ENCODE results near the gene SIGLEC7.

The SIGLEC7 gene

DNA sequence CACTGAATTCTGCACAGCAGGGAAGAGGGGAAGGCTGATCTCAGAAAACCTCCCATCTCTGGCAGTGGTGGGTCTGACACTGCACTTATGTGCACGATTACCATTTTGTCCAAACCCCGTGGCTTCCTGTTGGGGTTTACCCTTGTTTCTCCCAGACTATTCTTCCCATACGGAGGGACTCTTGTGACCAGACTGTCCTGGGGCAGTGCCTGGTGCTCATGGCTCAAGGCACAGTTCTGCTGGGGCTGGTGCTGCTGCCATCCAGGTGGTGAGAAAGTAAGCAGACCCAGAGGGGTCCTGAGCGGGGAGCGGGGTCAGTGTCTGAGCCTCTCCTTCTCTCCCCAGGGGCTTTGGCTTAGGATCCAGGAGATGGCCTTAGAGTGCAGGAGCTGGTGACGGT, 22.5 kb upstream of the SIGLEC7 start:
- no peak for DNase-seq

DNA sequence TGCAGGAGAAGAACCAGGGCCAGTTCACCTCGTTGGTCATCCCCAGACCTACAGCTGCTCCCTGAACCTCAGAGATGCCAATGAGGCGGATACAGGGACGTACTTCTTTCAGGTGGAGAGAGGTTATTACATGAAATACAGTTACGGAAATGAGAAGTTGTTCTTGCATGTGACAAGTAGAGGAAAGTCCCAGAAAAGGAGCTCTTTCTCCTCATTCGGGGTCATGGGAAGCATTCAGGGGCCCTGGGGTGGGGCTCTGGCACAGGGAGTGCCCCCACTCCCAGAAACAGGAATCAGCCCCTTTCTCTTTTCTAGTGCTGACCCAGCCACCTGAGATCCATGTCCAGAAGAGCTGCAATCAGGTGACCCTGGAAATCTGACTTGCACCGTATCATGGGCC, 21.9 kb upstream of the SIGLEC7 start:
- no peak for DNase-seq

DNA sequence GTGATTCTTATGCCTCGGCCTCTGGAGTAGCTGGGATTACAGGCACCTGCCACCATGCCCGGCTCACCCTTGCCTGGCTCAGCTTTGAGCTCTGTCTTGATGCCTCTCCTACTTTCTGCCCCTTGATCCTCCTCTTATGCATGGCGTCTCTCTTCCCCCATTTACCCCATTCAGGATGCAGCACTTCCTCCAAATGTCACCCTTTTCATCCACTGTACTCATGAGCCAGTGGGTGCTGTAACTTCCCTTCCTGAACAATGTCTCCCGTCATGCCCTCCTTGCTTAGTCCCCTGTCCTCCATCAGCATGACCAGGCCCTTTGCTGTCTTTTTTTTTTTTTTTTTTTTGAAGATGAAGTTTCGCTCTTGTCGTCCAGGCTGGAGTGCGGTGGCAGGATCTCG, 20.8 kb upstream of the SIGLEC7 start:
- DNase-seq: no peak

DNA sequence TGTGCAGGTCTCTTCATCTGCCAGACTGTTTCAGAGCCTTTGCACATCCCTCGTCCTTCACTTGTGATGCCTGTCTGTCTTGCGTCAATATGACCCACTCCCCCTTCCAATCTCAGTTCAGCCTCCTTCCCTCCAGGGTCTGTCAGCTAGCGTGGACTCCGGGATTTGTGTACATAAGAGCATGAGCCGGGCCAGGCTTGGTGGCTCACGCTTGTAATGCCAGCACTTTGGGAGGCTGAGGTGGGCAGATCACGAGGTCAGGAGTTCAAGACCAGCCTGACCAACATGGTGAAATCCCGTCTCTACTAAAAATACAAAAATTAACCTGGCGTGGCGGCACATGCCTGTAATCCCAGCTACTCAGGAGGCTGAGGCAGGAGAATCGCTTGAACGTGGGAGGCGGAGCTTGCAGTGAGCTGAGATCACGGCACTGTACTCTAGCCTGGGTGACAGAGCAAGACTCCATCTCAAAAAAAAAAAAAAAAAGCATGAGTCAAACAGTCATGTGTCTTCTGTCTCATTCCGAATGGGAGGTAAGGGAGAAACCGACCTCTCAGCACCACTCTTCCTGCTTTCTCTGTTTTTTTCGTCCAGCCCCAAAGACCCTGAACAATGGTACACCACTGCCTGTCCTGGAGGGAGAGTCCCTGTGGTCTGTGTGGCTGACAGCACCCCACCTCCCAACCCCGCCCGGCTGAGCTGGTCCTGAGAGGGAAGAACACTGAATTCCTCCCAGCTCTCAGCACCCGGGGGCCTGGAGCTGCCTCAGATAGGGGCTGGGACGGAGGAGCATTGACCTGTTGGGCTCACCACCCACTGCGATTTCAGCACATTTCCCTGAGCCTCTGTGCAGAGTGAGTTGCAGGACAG, 19.8 kb upstream of the SIGLEC7 start:
- no peak for DNase-seq

DNA sequence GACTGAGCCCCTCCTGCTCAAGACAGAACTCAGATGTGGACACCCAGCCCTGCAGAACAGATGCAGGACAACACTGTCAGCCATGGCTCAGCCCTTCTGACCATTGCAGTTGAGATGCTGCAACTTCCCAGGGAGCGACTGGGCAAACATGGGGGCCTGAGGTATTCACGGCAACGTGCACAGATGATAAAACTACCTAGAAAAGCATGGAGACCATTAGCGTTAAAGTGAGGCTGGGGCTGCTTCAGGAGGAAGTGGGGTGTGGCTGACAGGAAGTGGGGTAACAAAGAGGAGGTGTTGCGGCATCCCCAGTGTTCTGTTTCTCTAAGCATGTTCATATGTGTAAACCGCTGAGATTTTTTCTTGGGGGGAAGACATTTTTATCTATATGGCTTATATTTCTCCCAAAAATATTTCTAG, 18.7 kb upstream of the SIGLEC7 start:
- peak; percentile 42 for DNase-seq

DNA sequence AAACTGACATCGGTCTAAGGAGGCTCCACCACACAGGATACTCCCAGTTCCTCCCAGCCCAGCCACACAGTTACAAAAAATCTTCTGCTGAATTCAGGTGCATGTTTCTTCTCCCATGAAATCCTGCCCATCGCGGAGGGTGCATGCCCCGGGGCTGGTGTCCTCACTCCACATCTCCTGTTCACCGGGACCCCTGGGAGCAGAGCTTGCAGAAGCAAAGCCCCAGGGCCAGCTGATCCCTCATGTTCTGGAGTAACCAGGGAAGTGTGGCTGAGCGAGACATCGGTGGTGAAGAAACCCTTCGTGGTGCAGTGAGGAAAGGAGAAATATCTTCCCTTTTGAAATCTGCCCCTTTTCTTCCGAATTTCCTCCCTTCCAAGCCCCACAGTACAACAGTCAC, 18.3 kb upstream of the SIGLEC7 start:
- no peak for DNase-seq

DNA sequence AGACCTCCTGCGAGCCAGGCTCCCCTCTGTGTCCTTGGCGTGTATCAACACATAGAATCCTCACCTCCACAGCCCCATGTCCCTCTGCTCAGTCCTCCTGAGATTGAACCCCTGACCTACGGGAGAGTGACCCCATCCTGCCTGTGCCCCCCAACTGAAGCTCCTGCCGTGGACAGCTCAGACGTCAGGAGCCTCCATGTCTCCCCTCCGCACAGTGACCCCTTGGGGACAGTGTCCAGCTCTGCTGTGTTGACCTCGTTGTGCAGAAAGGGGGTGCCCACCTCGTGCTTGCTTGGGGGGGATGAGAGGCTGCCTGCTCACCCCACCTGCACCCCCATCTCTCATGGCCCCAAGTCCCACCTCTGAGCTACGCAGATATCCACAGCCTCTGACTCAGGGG, 17.9 kb upstream of the SIGLEC7 start:
- no peak for DNase-seq

DNA sequence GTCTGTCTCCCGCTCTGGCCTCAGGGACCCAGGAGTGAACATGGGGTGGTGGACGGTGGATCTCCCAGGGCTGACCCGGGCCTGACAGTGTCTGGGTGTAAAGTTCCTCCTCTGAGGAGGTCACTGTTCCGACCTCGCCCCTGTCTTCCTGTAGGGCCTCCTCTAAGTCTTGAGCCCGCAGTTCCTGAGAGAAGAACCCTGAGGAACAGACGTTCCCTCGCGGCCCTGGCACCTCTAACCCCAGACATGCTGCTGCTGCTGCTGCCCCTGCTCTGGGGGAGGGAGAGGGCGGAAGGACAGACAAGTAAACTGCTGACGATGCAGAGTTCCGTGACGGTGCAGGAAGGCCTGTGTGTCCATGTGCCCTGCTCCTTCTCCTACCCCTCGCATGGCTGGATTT, 17.4 kb upstream of the SIGLEC7 start, which contains the start of gene SIGLEC9:
SIGLEC9 (plus strand) TSS at position 178 of the 400 bp plus-strand sequence; CDS start at position 247, 69 bp downstream.
- no peak for DNase-seq

DNA sequence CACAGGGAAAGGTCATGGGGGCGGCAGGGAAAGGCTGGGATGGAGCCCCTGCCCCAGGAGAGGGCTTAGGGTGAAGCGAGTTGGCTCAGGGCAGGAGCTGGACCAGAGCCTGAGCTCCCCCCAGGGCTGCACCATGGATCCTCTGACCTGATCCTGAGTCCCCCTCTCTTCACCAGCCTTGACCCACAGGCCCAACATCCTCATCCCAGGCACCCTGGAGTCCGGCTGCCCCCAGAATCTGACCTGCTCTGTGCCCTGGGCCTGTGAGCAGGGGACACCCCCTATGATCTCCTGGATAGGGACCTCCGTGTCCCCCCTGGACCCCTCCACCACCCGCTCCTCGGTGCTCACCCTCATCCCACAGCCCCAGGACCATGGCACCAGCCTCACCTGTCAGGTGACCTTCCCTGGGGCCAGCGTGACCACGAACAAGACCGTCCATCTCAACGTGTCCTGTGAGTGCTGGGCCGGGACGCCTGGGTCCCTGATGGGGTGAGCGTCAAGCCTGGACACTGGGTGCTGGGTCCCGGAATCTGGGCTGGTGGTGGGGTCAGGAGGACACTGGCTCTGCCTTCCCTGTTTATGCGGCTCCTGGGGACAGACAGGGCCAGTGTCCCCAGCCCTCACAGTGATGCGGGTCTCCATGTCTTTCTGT, 16.6 kb upstream of the SIGLEC7 start:
- DNase-seq: no peak

DNA sequence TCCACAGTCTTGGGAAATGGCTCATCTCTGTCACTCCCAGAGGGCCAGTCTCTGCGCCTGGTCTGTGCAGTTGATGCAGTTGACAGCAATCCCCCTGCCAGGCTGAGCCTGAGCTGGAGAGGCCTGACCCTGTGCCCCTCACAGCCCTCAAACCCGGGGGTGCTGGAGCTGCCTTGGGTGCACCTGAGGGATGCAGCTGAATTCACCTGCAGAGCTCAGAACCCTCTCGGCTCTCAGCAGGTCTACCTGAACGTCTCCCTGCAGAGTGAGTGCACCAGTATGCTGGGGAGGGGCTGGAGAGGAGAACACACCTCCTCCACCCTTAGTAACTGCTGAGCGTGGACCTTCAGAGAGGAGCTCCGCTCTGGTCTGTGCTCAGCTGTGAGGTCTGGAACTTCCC, 15.1 kb upstream of the SIGLEC7 start:
- DNase-seq: no peak

DNA sequence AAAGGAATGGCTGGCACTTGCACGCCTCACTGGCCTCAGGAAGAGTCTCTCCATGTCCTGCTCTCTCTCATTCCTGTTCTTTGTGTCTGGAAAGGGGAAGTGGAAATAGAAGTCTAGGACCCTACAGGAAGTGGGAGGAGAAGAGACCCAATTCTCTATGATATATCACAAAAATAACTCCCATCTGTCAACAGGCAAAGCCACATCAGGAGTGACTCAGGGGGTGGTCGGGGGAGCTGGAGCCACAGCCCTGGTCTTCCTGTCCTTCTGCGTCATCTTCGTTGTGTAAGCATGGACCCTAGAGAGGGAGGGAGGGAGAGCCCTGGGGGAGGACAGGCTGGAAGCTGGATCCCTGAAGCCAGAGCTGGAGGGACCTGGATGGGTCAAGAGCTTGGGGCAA, 14.3 kb upstream of the SIGLEC7 start:
- peak; percentile 34 for DNase-seq

DNA sequence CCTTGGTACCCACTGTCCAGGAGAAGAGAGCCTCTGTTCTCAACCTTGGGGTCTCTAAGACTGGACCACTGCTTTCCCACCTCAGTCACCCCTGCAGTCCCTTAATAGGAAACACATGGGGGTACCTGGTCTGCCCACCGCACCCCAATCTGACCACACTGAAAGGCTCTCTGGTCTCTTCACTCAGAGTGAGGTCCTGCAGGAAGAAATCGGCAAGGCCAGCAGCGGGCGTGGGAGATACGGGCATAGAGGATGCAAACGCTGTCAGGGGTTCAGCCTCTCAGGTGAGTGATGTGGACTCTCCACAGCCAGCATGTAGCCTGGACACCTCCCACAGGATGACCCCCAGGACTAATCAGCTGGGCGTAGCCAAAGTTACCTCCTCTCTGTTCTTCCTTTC, 13.9 kb upstream of the SIGLEC7 start:
- DNase-seq: no peak

DNA sequence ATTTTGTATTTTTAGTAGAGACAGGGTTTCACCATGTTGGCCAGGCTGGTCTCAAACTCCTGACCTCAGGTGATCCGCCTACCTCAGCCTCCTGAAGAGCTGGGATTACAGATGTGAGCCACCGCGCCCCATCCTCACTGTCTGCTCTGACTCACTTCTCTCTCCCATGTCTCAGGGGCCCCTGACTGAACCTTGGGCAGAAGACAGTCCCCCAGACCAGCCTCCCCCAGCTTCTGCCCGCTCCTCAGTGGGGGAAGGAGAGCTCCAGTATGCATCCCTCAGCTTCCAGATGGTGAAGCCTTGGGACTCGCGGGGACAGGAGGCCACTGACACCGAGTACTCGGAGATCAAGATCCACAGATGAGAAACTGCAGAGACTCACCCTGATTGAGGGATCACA, 12.4 kb upstream of the SIGLEC7 start:
- no peak for DNase-seq

DNA sequence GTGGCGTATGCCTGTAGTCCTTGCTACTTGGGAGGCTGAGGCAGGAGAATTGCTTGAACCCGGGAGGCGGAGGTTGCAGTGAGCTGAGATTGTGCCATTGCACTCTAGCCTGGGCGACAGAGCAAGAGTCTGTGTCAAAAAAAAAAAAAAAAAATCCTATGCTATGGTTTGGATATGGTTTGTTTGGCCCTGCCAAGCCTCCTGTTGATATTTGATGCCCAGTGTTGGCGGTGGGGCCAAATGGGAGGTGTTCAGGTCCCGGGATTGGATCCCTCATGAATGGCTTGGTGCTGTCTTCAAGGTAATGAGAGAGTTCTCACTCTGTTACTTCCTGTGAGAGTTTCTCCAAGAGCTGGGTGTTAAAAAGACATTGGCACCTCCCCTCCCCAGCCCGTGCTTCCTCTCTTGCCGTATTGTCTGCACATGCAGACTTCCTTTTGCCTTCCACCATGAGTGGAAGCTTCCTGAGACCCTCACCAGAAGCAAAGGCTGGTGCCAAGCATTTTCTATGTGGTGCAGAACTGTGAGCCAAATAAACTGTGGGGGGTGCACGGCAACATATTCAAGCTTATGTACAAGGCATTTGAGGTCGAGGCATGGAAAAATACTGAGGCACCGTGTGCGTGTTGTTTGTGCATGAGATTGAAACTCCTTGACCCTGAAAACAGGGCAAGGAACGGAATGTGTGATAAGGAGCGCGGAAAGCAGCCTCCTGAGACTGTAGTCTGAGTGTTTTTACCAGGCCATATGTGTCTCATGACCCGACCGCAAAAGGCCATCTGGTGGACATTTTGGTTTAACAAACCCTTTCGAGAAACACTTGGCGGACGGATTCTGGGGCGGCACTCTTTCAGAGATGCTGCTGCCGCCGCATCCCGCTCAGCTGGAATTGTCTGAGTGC, 10.1 kb upstream of the SIGLEC7 start:
- no peak for DNase-seq

DNA sequence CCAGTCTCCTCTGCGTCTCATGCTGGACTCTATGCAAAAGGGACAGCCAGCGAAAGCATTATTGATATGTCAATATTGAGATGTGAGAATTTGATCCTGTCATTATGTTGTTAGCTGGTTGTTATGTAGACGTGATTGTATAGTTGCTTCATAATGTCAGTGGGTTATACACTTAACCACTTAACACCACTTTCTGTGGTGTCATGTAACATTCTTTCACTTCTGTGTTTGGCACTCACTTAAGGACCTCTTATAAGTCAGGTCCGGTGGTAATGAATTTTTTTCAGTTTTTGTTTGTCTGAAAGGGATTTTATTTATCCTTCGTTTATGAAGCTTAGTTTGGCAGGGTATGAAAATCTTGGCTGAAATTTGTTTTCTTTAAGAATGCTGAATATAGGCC, 7.1 kb upstream of the SIGLEC7 start:
- DNase-seq: no peak

DNA sequence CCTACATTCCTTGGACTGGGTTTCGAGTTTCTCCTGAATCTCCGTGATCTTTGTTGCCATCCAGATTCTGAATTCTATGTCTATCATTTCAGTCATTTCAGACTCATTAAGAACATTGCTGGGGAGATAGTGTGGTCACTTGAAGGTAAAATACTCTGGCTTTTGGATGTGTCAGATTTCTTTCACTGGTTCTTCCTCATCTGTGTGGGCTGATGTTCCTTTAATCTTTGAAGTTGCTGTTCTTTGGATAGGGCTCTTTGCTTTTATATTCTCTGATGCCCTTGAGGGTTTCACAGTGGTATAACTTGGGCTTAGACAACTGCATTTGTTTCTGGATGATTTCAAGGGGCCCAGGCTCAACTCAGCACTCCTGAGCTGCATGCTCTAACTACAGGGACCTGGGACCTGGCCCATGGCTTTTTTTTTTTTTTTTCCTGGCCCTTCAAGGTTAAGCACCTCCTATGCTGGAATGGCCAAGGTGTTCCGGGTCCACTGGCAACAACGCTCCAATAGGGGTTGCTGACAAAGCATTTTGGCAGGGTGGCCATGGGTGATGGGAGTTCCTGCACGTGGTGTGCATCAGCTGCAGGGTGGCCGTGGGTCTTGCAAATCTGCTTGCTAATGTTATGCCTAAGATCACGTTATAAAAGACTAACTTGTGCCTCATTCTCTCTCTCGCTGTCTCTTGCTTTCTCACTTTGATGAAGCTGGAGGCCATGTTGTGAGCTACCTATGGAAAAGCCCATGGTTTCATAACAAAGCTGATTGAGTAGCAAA, 5.9 kb upstream of the SIGLEC7 start:
- DNase-seq: no peak

DNA sequence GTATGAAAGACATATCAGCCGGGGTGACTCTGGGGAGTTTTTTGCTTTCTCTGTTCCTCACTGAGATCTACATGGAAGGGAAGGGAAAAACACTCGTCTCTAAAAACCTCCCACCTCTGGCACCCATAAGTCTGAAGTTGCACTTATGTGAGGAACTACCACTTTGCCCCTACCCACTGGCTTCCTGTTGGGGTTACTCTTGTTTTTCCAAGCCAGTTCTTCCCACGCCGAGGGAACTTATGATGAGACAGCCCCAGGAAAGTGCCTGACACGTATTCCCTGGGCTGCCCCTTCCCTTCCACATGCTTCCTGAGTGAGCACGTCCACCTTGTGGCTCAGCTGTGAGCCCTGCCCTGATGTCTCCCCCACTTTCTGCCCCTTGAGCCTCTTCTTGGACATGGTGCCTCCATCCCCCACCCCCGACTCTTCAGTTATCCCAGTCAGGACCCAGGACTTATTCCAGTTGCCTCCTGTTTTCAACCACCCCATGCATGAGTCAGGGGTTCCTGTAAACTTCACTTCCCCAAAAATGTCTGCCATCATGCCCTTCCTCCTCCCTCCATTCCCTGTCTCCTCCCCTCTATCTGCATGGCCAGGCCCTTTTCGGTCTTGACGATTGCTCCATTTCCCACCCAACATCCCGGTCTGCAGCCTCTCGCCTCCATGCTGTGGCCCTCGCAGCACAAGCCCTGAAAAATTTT, 5.1 kb upstream of the SIGLEC7 start:
- DNase-seq: no peak

DNA sequence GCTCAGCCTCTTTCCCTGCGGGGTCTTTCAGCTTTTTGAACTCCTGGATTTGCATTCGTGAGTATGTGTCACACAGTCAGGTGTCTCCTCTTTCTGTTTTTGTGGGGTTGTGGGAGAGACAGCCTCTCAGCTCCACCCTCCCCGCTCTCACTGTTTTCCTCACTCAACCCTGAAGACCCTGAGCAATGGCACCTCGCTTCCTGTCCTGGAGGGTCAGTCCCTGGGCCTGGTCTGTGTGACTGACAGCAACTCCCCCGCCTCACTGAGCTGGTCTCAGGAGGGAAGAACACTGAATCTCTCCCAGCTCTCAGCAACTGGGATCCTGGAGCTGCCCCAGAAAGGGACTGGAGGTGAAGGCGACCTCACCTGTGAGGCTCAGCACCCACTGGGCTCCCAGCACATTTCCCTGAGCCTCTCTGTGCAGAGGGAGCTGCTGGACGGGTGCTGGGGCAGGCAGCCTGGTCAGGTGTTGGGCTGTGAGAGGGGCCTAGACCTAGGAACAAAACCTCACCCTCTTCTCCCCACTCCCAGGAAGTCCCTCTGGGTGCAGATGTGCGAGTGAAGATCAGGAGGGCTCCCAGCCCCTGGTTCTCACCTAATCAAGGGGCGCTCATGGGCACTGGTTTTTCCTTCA, 4.2 kb upstream of the SIGLEC7 start:
- DNase-seq: no peak

DNA sequence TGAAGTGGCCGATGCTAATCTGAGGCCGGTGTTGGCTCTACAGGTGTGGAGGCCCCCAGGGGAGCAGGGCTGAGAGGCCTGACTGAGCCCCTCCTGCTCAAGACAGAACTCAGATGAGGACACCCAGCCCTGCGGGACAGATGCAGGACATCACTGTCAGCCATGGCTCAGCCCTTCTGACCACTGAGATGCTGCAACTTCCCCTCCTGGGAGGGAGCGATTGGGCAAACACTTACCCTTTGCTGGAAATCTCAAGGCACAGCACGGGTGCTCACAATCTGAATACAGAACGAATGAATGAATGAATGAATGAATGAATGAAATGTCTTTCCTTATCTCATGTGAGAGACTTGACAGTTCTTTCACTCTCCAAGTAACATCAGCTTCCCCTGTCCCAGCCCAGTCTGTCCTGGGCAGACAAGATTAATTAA, 3.5 kb upstream of the SIGLEC7 start:
- no peak for DNase-seq

DNA sequence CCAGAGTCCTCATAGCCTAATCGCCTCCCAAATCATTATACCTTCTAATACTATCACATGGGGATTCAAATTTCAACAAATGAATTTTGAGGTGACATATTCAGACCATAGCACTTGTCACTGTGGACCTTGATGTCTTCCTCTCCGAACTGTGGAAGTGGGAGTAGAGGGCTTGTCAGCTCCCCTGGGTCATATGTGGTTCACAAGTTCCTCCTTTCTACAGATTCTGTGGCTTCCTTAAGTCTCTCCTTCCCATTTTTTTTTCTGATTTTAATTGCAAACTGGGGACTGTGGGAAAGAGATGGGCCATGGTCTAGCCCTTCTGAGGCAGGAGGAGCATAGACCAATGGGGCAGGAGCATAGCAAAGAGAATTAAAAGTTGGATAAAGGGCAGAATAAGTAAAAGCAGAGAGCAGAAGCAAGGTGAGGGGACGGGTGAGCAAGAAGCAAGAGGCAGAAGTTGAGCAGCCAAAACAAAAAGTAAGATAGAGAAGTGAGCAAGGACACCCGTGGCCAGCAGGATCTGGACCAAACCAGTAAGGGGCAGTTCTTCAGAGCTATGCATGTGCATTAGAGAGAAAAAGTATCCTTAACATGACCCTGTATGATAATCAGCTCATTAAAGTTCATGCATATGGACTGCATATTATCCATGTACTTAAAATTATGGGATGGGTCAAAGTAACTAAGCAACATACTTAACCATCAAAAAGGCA, 2.6 kb upstream of the SIGLEC7 start:
- no peak for DNase-seq

DNA sequence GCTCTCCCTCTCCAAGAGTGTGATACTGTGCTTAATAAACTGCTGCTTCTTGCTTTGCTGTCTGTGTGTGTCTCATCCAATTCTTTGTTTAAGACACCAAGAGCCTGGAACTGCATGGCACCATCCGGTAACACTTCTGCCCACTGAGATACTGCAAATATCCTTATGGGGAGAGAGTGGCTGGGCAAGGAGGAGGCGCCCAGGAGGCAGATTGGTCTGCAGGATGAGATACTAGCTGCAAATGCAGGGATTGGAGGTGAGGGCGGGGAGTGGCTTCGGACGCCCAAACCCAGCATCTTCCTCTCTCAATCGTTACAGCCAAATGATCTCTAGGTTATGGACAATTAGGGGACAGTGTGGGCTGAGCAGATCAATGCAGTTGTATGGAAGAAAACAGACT, 1.7 kb upstream of the SIGLEC7 start:
- no peak for DNase-seq
